HL-60 (cell line): ENCODE results near the gene TSC22D1.

Experiments
- DNase-seq, 2 experiments: peaks; one replicate each; pipeline ENCODE4 v3.0.0-alpha.2; 2010 to 2020; ENCODE audit warnings: low read depth in 1 of 2, low spot score in 1 of 2
- H3K27ac ChIP-seq: fragments of 250-450 bp; sonication (Bioruptor Pico); replicated peaks from 2 replicates; pipeline ENCODE4 v1.5.1; 2020; ENCODE audit warnings: mild to moderate bottlenecking, moderate library complexity
- H3K27me3 ChIP-seq: fragments of 250-450 bp; sonication (Bioruptor Pico); 2 replicates; pipeline ENCODE4 v1.5.1; 2021; ENCODE audit warnings: mild to moderate bottlenecking, moderate library complexity; ENCODE audit not compliant: insufficient read depth, poor library complexity, severe bottlenecking
- H3K4me3 ChIP-seq: replicated peaks from 2 replicates; pipeline ENCODE4 v1.5.1; 2011; ENCODE audit warnings: mild to moderate bottlenecking, control low read depth, low read length; ENCODE audit not compliant: insufficient read depth
- CTCF ChIP-seq: IDR thresholded peaks from one replicate; pipeline ENCODE4 v1.5.1; 2011; ENCODE audit warnings: low read length, control low read depth, inconsistent platforms; ENCODE audit not compliant: insufficient read depth
- GABPA ChIP-seq: IDR thresholded peaks from 2 replicates; pipeline ENCODE4 v1.6.1; 2012; ENCODE audit warnings: low read depth
- POLR2AphosphoS5 ChIP-seq: IDR thresholded peaks from 2 replicates; pipeline ENCODE4 v1.6.1; 2012; ENCODE audit warnings: low read depth
- SPI1 ChIP-seq: IDR thresholded peaks from 2 replicates; pipeline ENCODE4 v1.6.1; 2012; ENCODE audit warnings: low read depth, mild to moderate bottlenecking, borderline replicate concordance
- TF ChIP-seq, protein P1 (sequence below): IDR thresholded peaks from 2 replicates; pipeline ENCODE4 v1.6.1; 2012; ENCODE audit warnings: low read depth; ENCODE audit not compliant: insufficient replicate concordance

Gene TSC22D1

DNA sequence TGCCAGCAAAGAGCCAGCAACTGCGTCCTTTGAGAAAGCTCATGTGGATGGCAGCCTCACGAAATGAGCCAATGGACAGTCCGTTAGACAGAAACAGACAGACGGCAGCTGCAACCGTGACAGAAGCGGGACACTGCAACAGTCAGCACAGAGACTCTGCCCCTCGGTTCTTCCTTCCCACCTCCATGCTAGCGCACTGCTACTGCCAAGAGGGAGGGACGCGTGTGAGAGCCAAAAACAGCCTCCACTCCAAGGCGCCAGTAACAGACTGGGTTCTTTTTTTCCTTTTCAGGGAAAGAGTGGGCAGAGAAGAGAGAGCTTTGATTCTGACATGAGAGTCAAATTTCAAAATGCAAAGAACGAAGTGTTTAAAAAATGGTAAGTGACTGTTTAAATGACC, 125.0 kb downstream of the TSC22D1 start:
- no peak overlapping the region for H3K4me3 ChIP-seq
- DNase-seq: no peak
- no peak overlapping the region for H3K27ac ChIP-seq
- TF ChIP-seq, protein P1, sequence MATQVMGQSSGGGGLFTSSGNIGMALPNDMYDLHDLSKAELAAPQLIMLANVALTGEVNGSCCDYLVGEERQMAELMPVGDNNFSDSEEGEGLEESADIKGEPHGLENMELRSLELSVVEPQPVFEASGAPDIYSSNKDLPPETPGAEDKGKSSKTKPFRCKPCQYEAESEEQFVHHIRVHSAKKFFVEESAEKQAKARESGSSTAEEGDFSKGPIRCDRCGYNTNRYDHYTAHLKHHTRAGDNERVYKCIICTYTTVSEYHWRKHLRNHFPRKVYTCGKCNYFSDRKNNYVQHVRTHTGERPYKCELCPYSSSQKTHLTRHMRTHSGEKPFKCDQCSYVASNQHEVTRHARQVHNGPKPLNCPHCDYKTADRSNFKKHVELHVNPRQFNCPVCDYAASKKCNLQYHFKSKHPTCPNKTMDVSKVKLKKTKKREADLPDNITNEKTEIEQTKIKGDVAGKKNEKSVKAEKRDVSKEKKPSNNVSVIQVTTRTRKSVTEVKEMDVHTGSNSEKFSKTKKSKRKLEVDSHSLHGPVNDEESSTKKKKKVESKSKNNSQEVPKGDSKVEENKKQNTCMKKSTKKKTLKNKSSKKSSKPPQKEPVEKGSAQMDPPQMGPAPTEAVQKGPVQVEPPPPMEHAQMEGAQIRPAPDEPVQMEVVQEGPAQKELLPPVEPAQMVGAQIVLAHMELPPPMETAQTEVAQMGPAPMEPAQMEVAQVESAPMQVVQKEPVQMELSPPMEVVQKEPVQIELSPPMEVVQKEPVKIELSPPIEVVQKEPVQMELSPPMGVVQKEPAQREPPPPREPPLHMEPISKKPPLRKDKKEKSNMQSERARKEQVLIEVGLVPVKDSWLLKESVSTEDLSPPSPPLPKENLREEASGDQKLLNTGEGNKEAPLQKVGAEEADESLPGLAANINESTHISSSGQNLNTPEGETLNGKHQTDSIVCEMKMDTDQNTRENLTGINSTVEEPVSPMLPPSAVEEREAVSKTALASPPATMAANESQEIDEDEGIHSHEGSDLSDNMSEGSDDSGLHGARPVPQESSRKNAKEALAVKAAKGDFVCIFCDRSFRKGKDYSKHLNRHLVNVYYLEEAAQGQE: no peak
- no peaks in the 10 kb centered on the region for H3K27me3 ChIP-seq

DNA sequence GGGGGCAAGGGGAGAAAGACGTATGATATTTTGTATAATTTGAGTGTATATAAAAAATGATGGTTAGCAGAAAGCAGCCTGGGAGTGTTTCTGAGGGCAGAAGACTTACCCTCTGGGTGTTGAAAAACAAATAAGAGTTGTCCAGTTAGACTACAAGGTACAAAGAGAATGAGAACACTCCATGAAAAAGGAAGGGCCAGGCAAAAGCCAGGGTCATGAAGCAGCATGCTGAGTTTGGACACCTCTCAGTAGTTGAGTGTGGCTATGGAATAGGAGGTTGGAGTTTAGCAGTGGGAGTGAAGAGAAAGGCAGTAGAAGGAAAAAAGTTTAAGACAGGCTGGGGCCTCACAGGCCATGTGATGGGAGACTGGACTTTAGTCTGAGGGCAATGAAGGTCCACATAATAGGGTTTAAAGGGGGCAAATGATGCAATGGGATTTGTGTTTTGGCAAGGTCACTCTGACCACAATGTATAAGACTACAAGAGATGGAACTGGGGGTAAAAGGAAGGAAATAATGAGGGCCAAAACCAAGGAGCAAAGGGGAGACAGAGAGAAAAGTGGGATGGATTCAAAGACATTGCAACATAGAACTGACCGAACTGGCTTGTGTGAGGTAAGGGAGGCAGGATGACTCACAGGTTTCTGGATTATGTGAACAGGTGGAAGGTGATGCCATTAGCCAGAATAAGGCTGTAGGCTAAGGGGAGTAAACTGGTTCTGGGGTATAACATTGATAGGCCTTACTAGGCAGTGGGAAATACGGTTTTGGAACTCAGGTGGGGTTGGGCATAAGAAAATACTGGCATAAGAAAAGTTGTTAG, 125.9 kb downstream of the TSC22D1 start:
- DNase-seq: no peak
- TF ChIP-seq GABPA (no peak), SPI1 (no peak), CTCF (no peak), POLR2AphosphoS5 (no peak)
- TF ChIP-seq, protein P1: no peak
- Histone ChIP-seq H3K27me3 (no peaks in the 10 kb centered on the region), H3K27ac (no peak overlapping the region), H3K4me3 (no peak overlapping the region)

DNA sequence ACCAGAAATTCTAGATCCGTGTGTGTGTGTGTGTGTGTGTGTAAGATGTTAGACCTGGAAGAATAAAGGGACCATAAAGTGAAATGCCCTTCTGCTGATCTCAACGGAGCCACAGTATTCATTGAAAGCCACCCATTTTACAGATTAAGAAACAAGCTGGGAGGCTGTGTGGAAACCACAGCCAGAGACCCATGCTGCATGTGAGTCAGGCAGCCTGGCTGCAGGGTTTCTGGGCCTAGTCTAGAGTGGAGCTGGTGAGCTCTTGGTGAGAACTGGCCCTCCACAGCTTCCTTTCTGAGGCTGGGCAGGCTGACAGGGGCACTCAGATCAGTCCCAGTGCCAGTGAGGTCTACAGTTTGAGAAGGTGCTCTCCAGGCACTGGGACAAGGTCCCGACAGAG, 127.3 kb downstream of the TSC22D1 start:
- Histone ChIP-seq H3K4me3 (no peak overlapping the region), H3K27me3 (no peaks in the 10 kb centered on the region), H3K27ac (no peak overlapping the region)
- TF ChIP-seq, protein P1: no peak
- TF ChIP-seq GABPA: no peak
- no peak for TF ChIP-seq SPI1
- no peak for TF ChIP-seq POLR2AphosphoS5
- TF ChIP-seq CTCF: no peak
- DNase-seq: no peak
